Measurements from ENCODE around the gene CDH6. TPM values are rescaled to one million over a fixed set of nuclear protein-coding genes. Genes with fewer than 3 reads are reported as not detected.

CDH6 gene
- total RNA-seq, 1 donor from 2014 or later = 127 TPM

GRCh38 chr5:31346896-31347551 is 153.5 kb downstream of the CDH6 start:
- Mint-ChIP-seq H3K4me1 (ENCODE audit: unreplicated experiment) (peaks cover 4% of the 10 kb centered on the region), H3K36me3 (no peaks in the 10 kb centered on the region), H3K27me3 (peaks cover 2% of the 10 kb centered on the region), H3K27ac (no peak overlapping the region), H3K4me3 (no peak overlapping the region), H3K9me3 (peaks cover 6% of the 10 kb centered on the region)
- no peak for TF ChIP-seq CTCF (conservative IDR thresholded peaks at IDR 0.05)
- no peak for DNase-seq (ENCODE audit: extremely low spot score, unreplicated experiment)

- H3K27me3 Mint-ChIP-seq = peaks cover under 1% of the 10 kb centered on the region
- H3K4me3 Mint-ChIP-seq = no peak overlapping the region
- H3K27ac Mint-ChIP-seq = no peak overlapping the region
- DNase-seq (ENCODE audit: extremely low spot score, unreplicated experiment) = no peak
- TF ChIP-seq CTCF (conservative IDR thresholded peaks at IDR 0.05) = no peak
- peaks cover 11% of the 10 kb centered on the region for H3K9me3 Mint-ChIP-seq
- peaks cover 4% of the 10 kb centered on the region for H3K4me1 Mint-ChIP-seq (ENCODE audit: unreplicated experiment)
- no peaks in the 10 kb centered on the region for H3K36me3 Mint-ChIP-seq
Measured at GRCh38 chr5:31347552-31347905, 154.0 kb downstream of the CDH6 start.

- Mint-ChIP-seq H3K4me1 (ENCODE audit: unreplicated experiment) (peaks cover 4% of the 10 kb centered on the region), H3K27ac (no peak overlapping the region), H3K9me3 (peaks cover 13% of the 10 kb centered on the region), H3K4me3 (no peak overlapping the region), H3K27me3 (peaks cover 2% of the 10 kb centered on the region), H3K36me3 (no peaks in the 10 kb centered on the region)
- TF ChIP-seq CTCF (conservative IDR thresholded peaks at IDR 0.05) = no peak
- no peak for DNase-seq (ENCODE audit: extremely low spot score, unreplicated experiment)
Measured at GRCh38 chr5:31350395-31350794, 156.9 kb downstream of the CDH6 start.

GRCh38 chr5:31355337-31355736 is 161.9 kb downstream of the CDH6 start:
- Mint-ChIP-seq H3K27me3 (peaks cover 2% of the 10 kb centered on the region), H3K36me3 (no peaks in the 10 kb centered on the region), H3K27ac (no peak overlapping the region), H3K4me3 (no peak overlapping the region), H3K4me1 (ENCODE audit: unreplicated experiment) (no peaks in the 10 kb centered on the region), H3K9me3 (peaks cover 26% of the 10 kb centered on the region)
- TF ChIP-seq CTCF (conservative IDR thresholded peaks at IDR 0.05) = no peak
- no peak for DNase-seq (ENCODE audit: extremely low spot score, unreplicated experiment)

GRCh38 chr5:31357038-31357437 is 163.6 kb downstream of the CDH6 start:
- no peak for TF ChIP-seq CTCF (conservative IDR thresholded peaks at IDR 0.05)
- H3K4me3 Mint-ChIP-seq = no peak overlapping the region
- H3K27me3 Mint-ChIP-seq = peaks cover 2% of the 10 kb centered on the region
- H3K9me3 Mint-ChIP-seq = peaks cover 20% of the 10 kb centered on the region
- no peaks in the 10 kb centered on the region for H3K36me3 Mint-ChIP-seq
- no peaks in the 10 kb centered on the region for H3K4me1 Mint-ChIP-seq (ENCODE audit: unreplicated experiment)
- DNase-seq (ENCODE audit: extremely low spot score, unreplicated experiment) = no peak
- H3K27ac Mint-ChIP-seq = no peak overlapping the region

GRCh38 chr5:31359839-31360238 is 166.4 kb downstream of the CDH6 start:
- Mint-ChIP-seq H3K4me1 (ENCODE audit: unreplicated experiment) (no peaks in the 10 kb centered on the region), H3K9me3 (peaks cover 17% of the 10 kb centered on the region), H3K36me3 (no peaks in the 10 kb centered on the region), H3K27ac (no peak overlapping the region), H3K4me3 (no peak overlapping the region), H3K27me3 (no peaks in the 10 kb centered on the region)
- TF ChIP-seq CTCF (conservative IDR thresholded peaks at IDR 0.05) = no peak
- DNase-seq (ENCODE audit: extremely low spot score, unreplicated experiment) = no peak
